Erythroblast (primary cell): ENCODE data around the gene PRKG1.

Source experiments
- DNase-seq, 2 experiments: peaks; one replicate each; lab custom pipeline; 2025; lab: John Stamatoyannopoulos, UW
- GATA1 ChIP-seq: IDR thresholded peaks from 2 replicates; pipeline ENCODE4 v1.6.1; 2011; ENCODE audit warnings: low read depth, mild to moderate bottlenecking, control low read depth, low read length, moderate library complexity
- POLR2A ChIP-seq: IDR thresholded peaks from 2 replicates; pipeline ENCODE4 v1.6.1; 2011; ENCODE audit warnings: mild to moderate bottlenecking, low read length

PRKG1 gene

DNA sequence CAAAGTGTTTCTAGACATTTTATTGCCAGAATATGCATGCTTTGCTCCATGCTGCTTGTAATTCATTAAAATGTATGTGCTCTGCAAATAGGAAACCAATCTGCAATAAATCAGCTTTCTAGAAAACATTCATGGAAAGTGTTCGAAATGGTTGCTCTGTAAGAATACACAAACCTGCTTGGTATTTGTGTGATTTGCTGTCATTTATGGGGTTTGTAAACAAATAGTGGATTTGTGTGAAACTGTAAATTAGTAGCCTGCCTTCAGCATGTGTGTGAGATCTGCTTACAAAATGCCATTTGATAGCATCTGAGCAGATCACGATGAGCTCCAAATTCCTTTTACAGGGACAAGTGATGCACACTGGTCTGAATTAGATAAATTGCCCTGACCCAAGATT is 844.2 kb downstream of the PRKG1 start:
- TF ChIP-seq GATA1: no peak
- TF ChIP-seq POLR2A: no peak
- no peak for DNase-seq

DNA sequence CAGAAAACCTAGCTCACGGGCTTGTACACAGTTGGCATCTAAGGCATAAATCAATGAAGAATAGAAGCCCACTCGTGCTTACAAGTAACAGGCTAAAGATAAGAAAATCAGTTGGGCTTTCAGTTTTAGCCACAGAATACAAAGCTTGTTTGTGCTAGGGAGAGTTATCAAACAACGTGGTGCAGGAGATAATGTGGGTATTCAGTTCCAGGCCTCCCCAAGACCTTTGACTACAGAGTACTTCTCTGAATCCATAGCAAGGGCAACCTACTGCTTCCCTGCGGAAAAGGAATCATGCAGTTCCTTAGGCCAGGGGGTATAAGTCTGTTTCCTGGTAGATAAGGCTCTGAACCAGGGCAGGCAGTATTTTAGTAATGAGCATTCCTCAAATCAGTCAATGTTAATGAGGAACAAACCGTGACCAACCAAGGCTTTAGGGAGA is 844.6 kb downstream of the PRKG1 start:
- no peak for TF ChIP-seq GATA1
- TF ChIP-seq POLR2A: no peak
- DNase-seq: peak in 1 of 2 experiments; percentile 4

GRCh38 chr10:51920672-51921071 is 846.4 kb downstream of the PRKG1 start:
- TF ChIP-seq GATA1: no peak
- no peak for TF ChIP-seq POLR2A
- no peak for DNase-seq

DNA sequence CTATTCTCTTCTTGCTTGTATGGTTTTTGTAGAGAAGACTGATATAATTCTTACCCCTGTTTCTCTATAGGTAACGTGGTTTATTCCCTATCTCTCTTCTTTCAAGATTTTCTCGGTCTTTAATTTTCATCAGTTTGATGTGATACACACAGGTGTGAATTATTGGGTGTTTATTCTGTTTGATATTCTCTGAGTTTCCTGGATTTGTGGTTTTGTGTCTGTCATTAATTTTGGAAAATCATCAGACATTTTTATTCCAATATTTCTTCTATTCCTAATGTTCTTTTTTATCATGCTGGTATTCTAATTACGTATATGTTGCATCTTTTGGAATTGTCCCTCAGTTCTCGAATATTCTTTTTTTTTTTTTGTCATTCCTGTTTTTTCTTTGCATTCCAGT is 850.1 kb downstream of the PRKG1 start:
- DNase-seq: no peak
- no peak for TF ChIP-seq POLR2A

GRCh38 chr10:51926337-51926736 is 852.0 kb downstream of the PRKG1 start:
- DNase-seq: no peak
- TF ChIP-seq GATA1 (no peak), POLR2A (no peak)

DNA sequence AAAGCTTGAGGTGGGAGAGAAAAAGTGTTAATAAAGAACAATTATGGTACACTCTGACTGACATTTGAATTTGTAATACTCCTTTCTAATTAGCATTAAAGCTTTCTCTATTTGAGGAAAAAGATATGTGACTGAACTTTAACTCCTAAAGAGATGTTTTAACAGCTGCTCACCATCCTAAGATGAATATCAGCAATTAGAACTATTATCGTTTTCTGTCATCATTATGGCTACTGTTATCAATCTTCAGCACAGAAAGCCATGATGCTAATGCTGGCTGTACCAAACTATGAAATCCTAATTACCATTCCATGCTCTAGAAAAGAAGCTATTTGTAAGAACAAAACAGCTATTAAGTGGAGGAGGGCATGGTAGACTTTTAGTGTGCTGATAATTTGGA is 853.9 kb downstream of the PRKG1 start:
- TF ChIP-seq GATA1 (no peak), POLR2A (no peak)
- DNase-seq: no peak

- no peak for TF ChIP-seq POLR2A
- TF ChIP-seq GATA1: no peak
Measured at GRCh38 chr10:51932530-51932929, 858.2 kb downstream of the PRKG1 start.

DNA sequence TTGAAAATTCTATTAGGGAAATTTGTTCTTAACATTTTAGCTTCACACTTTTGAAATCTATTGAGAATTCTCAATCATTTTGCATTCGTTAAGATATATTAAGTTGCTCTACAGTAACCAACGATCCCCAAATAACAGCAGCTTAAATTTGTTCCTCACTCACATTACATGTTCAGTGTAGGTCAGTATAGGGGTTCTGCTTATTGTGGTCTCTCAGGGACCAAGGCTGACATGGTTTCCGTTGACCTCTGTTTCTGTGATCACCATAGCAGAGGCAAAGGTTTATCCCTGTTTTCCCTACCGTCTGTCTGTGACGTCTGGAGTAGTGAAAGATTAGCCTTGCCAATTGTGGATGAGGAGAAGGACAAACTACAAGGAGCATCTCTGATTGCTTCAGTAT is 860.1 kb downstream of the PRKG1 start:
- no peak for TF ChIP-seq POLR2A
- TF ChIP-seq GATA1: no peak
- no peak for DNase-seq

More at GRCh38 chr10:51932530-51932929, 858.2 kb downstream of the PRKG1 start:
- no peak for DNase-seq

DNA sequence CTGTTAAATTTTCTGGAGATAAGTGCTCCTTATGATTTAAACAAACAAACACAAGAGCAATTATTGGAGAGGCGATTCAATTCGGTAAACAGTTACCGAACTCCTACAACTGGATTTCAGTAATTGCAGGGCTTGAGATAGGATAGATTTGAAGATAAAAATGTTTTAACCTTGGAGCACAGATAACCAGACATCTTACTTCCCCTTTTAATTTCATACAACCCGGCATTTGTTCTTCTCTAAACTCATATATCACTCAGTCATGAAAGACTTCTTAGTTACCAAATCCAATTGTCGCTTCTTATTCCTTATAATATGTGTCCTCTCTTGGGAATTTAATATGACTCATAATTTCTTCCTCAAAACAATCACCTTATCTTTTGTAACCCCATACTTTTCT is 861.1 kb downstream of the PRKG1 start:
- TF ChIP-seq GATA1: no peak
- TF ChIP-seq POLR2A: no peak

DNA sequence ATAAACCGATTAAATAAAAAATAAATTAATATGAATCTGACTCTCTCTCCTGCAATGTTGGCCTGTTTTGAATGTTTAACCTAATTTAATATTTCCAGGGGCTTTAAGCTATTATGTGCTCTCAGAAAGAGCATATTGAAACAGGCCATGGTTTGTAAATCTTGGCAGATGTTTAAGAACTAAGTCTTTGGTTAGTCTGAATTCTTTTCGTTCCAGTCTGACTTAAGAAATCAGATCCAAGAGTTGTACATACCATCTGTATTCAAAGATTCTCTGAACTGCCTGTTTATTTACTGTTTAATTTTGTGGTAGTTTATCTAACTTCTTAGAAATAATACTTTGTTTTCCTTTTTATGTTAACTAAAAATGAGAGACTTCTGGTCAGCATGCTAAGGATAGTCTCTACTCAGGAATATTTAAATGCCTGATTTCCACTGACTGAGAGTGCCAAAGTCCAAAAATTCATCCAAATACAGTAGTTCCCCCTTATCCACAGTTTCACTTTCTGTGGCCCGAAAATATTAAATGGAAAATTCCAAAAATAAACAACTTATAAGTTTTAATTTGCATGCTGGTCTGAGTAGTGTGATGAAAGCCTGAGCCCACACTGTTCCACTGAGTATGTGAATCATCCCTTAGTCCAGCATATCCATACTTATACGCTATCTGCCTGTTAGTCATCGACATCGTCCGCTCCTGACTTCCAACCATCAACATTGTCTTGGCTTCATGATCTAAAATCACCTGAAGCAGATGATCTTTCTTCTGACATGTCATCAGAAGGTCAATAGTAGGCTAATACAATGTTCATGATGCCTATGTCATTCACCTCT is 863.2 kb downstream of the PRKG1 start:
- no peak for TF ChIP-seq POLR2A
- no peak for TF ChIP-seq GATA1
- no peak for DNase-seq

More for the DNA sequence above, 861.1 kb downstream of the PRKG1 start:
- DNase-seq: no peak

DNA sequence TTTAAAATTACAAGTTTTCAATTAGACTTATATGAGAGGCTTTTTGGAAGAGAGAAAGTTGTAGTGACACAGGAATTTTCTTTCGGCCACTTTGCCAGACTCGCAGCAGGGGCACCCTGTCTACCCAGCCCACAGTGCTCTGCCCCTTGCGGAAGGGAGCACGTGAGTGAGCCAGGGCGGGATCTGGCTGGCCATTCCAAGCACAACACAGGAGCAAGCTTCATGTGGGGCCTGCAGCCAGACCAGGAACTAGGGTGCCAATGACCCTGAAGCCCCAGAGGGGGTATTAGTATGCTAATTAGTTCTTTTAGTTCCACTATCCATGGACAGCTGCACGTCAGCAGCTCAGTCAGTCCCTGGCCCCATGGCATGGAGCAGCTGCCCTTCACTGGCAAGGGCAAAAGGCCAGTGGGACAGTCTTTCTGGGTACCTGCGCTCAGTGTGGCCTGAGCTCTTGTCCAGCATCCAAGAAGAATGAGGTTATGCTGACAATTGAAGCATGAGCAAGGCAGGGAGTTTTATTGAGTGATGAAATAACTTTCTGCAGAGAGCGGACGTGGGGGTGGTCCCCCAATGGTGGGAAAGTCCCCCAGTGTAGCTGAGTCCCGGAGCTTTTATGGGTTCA is 876.2 kb downstream of the PRKG1 start:
- no peak for DNase-seq
- no peak for TF ChIP-seq POLR2A
- TF ChIP-seq GATA1: no peak

DNA sequence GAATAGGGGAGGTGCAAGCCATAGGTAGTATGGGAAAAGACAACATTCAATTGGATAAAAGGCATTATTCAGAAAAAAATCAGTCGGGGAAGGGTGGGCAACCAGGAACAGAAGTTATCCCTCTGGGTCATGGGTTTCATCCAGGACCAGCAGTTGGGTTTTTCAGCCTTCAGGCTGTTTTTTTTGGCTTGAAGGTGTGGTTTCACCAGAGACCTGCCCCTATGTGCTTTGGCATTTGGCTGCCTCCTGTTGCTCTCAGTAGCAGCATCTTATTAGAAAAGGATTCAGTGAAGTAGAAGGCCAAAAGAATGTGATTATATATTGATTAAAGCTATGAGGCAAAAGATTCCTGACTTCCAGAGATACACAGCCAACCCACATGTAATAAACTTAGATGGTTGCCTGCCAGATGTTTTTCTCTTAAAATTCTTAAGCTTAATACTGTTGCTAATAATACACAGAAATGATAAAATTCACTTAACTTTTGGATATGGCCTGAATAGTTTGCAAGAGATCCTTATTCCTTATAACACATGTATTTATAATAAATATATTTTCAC is 876.8 kb downstream of the PRKG1 start:
- DNase-seq: no peak
- TF ChIP-seq POLR2A: no peak
- TF ChIP-seq GATA1: no peak

DNA sequence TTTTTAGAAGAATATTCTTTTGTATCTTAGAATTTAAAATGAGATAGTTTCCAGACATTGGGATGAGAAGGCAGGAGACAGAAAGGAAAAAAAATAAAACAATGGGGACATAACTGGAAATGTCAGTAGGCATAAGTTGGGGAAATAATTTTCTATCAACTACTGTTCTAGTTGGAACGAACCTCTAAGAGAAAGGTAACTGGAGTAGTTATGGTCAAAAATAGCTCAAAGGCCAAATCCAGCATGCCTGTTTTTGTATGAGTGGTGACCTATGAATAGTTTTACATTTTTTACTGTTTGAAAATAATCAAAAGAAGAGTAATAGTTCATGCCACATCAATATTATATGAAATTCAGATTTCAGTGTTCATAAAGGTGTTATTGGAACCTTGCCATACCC is 877.3 kb downstream of the PRKG1 start:
- TF ChIP-seq GATA1: no peak
- no peak for TF ChIP-seq POLR2A
- no peak for DNase-seq

DNA sequence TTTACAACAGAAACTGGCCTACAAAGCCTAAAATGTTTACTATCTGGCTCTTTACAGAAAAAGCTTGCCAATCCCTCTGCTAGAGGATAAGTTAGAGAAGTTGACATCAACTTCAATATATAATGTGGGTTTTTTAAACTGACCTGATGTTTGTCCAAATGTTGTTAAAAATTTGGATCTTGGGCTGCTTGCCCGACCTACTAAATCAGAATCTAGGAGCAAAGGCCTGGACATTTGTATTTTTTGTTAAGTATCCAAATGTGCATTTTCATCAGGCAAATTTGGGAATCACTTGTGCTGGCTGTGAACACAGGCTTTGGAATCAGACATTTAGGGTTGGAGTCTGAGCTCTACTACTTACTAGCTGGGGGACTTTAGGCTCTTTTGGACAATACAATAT is 877.8 kb downstream of the PRKG1 start:
- DNase-seq: no peak
- TF ChIP-seq POLR2A (no peak), GATA1 (no peak)
